DMS153 treated with DMSO at 0.1 percent for 48 hours (cell line): ENCODE data around the gene NUDT7.

ENCODE experiments used
- DNase-seq: peaks from one replicate; lab custom pipeline; 2025; ENCODE audit not compliant: unreplicated experiment; lab: John Stamatoyannopoulos, UW

Gene NUDT7

DNA sequence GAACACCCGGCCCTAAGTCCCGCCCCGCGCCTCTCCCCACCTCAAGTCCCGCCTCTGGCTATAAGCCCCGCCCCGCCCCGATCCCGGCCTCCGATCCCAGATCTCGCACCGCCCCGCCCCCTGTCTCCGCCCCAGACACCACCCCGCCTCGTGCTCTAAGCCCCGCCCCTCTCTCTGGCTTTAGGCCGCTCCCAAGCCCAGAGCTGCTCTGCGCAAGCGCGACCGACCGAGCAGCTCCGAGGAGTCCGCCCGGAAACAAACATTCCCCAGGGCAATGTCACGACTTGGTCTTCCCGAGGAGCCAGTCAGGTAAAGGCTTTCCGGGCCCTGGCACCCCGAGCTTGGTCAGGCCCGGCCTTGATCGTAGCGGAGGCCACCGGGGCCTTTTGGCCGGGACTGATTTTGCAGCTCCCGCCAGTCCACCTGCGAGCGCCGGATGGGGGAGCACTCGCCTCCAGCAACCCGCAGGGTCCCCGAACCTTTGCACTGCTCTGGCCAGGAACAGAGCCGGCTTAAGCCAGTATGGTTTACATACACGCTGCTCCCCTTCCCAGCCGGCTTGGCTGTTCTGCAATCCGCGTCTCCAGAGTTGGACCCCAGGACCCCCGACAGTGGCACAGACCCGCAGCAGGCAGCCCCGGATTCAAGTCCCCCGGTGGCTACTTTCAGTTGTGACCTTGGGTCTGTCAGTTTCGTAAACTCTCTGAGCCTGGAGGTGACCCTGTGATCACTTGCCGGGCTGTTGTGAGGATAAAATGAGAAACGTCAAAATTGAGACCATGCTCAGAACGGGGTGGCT is at the start of gene NUDT7:
Gene NUDT7 (plus strand): TSS at position 206 of the 799 bp plus-strand sequence. CDS start 69 bp downstream, at position 275.
- DNase-seq: peak; percentile 92

DNA sequence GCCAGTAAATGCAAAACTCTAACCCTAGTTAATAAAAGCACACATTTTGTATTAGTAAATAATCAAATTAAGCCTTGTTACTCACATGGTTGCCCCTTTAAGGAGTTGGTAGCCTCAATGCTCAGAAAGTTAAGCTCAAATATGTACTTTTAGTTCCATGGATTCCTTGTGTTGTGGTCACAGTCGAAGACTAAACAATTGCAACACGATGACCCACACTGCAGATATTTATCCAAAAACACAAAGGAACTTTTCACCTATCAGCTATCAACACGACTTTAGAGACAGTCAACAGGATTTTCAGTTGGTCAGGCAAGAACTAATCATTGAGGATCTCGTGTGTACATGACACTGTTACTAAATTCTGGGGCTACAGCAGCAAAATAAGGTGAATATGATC is 47.4 kb upstream of the NUDT7 start:
- no peak for DNase-seq

DNA sequence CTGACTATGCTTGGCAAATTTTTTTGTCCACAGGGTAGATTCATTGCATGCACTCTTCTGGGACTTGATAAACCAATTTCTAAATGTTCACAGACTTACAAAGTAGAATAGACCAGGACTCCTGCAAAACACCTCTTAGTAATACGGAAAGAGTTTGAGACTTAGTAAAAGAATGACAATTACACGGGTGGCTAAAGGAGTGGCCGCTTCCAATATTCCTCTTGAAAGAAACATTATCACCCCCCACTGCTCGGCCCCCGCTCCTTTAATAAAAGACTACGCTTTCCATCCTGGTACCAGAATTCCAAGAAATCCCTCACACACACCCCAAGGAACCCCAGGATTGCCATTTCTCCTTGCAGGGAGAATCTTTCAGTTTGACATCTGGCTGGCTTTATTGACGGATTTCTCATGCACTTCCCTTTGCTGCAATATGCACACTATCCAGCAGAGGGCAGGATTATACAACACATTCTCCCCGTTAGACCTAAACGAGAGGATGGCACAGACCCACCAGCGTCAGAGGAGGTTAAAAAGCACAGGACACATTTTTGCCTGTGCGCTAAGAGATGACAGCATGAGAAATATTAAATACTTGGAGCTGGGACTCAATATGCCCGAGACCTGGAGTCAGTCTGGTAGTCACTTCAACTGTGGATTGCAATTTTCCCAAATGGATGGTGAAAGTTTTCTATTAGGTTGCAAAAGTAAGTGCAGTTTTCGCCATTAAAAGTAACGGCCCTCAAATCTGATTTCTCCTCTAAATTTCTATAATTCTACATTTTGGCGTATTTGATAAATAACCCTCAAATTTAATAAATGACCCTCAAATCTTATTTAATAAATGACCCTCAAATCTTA is 46.6 kb upstream of the NUDT7 start:
- peak; percentile 31 for DNase-seq

DNA sequence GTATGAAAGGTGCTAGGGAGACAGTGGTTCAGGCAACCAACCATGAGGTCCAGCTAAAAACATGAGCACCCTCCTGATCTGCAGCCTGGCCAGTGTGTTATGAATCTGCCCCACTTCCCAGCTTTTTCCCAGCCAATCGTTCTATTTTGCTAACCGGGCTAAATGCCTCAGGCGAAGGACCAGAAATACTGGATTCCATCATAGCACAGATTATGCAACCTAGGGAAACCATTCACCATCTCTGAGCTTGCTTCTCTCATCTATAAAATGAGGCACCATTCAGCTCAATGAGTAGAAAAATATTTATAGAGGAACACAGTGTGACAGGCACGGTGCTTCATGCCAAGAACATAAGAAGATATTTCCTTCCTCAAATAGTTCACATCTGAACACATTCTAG is 45.2 kb upstream of the NUDT7 start:
- DNase-seq: no peak

DNA sequence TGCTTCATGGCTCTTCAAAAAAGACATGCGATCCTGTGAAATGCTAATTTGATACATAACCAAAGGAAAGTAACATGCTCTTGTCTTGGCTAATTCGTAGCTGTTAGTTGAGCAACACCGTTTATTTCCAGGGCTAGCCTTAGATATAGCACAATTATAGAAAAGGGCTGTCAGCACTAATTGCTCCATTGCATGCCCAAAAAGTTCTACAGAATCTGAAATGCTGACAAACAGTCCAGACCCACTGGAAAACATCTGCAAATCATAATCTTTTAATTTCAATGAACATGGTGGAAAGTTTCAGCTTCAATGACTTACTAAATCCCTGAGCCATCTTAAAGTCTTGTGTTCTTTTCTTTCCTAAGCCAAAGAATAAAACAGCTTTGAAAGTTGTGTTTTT is 42.9 kb upstream of the NUDT7 start:
- no peak for DNase-seq

DNA sequence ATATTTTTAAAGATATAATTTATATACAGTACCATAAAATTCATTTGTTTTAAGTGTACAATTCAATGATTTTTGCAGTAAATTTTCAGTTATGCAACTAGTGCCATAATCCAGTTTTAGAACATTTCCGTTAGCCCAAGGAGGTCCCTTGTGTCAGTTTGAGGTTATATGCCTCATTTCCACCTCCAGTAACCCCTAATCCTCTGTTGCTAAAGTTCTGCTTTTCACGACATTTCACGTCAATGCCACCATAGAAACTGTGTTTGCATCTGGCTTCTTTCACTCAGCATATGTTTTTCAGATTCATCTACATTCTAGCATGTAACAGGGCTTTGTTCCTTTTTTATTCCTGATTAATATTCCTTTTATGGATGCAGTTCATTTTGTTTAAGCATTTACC is 42.4 kb upstream of the NUDT7 start:
- no peak for DNase-seq

DNA sequence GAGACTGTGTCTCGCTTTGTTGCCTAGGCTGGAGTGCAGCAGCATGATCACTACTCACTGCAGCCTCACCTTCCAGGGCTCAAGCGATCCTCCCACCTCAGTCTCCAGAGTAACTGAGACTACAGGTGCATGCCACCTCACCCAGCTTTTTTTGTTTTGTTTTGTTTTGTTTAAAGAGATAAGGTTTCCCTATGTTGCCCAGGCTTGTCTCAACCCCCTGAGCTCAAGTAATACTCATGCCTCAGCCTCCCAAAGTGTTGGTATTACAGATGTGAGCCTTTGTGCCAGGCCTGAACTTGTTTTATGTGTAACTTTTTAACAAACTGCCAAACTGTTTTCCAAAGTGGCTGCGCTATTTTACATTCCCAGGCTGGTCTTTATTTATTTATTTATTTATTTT is 41.8 kb upstream of the NUDT7 start:
- DNase-seq: no peak

DNA sequence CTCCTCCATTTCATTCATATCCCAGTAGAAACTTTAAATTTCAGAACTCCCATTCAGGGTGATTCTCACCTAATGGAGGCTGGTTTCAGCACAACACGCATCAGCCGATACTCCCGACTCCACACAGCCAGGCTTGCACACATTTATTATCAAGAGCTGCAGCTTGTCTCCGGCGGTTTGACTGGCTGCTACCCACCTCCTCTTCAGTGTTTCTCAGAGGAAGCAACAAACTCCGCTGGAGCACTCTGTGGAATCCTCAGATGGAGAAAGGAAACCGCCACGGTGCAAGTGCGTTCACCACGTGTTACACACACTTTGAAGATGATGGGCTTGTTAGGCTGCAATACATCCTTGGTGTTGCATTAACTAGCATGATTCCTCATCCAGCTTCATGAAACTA is 39.7 kb upstream of the NUDT7 start:
- DNase-seq: no peak

DNA sequence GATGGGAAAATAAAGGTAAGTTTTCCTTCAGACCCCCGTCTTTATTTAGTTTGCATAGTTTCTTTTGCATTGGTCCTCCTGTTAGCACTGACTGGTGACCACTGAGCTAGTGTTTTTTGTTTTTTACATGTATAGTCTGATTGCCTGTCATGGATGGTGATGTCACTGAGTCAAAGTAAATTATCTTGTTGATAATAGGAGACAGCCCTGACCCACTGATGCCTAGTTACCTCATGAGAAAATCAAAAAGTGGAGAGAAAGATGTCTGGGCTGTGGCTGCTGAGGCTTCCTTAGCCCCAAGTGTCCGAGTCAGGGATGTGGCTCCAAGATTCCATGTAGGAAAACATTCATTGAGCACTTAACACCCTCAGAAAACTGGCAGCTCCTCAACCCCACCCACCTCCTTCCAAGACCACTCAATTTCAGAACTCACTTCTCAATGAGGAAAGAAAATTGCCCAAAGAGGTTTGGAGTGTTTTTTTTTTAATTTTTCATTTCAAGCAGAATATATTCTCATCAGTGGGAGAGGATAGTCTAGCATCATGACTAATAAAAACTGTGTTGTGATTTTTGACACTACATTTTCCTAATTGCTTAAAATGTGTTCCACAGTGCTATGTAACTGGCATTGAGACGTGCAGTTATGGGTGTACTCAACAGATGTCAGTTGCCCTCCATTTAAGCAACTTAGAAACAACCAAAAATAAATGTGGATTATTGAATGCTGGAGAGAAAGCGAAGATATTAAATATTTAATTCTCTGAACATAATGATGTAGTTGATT is 38.7 kb upstream of the NUDT7 start:
- DNase-seq: no peak

DNA sequence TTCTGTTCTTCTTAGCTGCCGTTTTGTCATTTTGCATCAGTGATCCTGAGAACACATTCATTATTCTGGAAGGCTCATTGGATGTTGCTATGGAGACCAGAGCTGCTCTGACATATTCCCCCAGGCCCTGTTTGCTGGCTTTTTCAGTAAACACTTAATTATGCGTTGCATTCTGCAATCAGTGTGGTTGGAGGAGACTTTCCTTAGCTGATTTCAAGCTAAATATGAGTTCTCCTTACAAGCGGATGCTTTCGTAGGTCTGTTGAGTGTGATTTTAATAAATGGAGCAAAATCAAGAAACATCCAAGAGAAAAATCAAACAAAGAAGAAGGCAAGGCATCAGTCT is 38.2 kb upstream of the NUDT7 start:
- no peak for DNase-seq

DNA sequence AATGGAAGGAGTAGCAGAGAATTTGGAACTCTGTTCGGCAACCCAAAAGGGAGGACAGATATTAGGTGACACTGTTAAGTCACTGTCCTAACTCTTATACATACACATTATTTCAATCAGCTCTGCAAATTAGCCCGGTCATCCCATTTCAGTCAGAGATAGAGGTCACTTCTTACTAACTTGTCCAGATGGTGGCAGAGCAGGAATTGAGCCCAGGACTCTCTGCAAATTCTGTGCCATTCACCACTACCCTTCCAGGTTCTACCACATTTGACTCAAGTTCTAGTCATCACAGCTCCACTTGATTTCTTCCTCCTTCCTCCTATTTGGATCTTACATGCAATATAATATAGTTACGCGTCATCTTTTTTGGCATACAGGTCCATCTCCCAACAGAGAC is 35.9 kb upstream of the NUDT7 start:
- no peak for DNase-seq

DNA sequence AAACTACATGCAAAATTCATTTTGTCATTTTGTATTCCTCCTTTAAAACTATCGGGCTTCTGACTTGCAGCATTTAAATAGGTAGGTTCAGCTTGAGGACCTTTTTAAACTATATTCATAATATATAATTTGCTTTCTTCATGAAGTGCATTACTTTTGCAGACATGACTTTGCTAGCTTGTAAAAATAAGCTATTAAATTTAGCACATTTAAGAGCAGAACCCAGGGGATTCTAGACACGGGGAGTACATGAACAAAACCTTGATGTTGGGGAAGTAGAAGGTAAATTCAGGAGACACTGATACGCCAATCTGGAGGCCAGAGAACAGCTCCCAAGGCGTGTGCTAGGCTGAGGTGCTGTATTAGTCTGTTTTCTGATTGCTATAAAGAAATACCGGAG is 32.3 kb upstream of the NUDT7 start:
- DNase-seq: no peak

DNA sequence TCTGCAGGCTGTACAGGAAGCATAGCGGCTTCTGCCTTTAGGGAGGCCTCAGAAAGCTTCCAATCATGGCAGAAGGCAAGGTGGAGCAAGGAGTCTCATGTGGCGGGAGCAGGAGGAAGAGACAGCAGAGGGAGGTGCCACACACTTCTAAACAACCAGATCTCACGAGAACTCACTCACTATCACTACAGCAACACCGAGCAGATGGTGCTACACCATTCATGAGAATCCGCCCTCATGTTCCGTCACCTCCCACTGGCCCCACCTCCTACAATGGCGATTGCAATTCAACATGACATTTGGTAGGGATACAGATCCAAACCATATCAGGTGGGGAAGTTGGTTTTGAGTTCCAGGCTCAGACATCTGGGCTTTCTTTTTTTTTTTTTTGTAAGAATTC is 31.9 kb upstream of the NUDT7 start:
- DNase-seq: no peak

DNA sequence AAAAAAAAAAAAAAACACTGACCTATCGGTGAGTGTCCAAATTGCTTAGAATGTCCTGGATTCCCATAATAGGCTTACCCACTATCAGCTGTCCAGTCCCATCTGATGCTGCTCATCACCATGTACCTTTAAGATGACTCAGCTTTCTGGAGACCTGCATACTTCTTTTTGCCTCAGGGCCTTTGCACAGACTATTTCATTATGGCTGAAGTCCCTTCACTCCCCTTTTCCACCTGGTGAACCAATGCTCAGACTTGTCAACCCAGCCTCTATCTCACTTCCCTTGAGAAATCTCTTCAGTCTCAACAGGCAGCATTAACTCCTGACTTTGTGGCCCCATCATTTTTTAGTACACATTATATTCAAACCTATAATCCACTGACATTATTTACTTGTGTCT is 29.7 kb upstream of the NUDT7 start:
- no peak for DNase-seq

DNA sequence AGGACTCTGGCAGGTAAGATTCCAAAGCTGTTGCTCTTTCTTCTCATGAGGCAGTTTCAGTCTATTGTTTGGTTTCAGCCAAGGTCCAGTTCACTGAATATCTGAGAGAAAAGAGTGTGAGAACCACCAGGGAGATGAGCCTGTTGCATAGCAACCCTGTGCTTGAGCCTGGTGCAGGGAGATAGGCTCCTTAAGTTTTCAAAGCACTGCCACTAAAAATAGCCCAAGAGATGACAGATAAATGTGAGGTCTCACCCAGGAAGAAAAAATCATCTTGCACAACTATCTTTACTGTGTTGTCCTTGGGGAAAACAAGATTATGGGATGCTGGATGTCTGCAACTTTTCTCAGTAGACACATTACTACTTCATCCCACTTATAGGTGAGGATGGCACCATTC is 26.2 kb upstream of the NUDT7 start:
- DNase-seq: no peak

DNA sequence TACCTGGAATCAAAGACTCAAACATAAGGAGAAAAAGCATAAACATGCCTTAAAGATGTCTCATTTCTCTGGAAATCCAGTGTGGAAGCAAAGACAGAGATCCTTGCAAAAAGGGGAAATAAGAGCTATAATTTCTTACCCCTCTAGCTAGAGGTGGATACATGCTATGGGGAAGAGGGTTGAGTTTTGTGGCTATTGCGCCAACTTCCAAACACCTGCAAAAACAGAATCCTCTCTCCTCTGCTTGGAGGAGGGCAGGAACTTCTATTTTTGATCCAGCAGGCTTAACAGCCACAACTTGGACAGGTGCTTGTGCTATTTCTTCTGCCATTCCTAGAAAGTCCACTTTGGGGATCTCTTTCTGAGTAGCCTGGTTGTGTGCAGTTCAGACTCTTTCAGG is 21.5 kb upstream of the NUDT7 start:
- no peak for DNase-seq

DNA sequence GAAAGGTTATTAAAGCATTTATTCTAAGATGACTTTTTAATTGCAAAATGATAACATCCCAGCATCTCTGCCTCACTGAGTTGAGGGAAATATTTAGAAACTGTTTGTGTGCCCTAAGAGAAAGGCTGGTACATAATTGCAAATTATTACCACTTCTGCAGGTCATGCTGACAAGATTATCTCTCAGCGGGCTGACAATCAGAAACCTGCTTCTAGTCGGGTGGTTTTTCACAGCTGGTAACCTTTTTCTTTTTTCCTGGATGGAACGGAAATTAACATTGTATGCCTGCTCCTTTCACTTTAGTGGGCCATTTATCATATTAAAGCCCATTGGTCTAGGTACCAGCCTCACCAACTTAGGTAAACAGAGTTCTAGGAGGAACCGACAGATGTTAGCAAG is 17.0 kb upstream of the NUDT7 start:
- DNase-seq: no peak

DNA sequence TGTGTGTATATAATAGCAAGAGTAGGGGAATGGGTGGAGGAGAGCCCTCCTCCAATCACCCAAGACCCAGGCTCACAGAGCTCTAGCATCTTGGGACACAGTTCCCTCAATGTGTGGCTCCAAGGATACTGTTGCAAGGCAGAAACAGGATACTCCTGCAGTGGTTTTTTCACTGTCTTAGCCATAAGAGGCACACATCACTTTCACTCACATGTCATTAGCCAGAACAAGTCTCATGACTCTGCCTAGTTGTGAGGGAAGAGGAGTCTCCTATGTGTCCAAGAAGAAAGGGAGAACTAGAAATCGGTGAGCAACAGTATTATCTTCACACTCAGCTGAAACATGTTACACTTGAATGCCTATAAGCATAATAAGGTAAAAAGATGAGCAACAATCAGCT is 11.1 kb upstream of the NUDT7 start:
- DNase-seq: no peak

DNA sequence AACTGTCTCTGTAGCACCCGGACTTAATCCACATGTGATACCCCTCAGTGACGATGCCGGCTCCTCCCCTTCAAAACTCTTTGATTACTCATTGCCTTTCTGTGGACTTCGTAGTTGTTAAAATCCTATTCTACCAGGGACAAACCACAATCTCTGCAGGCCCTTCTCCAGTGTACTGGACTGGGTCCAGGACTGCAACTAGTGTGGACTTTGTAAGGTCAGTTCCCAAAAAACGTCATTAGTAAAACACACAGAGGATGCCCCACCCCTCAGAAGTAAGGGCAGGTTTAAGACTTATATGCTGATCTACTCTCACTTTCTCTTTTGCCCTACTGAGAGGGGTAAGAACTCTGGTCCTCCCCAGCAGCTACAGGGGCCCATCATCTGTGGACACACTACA is 10.5 kb upstream of the NUDT7 start:
- DNase-seq: no peak

DNA sequence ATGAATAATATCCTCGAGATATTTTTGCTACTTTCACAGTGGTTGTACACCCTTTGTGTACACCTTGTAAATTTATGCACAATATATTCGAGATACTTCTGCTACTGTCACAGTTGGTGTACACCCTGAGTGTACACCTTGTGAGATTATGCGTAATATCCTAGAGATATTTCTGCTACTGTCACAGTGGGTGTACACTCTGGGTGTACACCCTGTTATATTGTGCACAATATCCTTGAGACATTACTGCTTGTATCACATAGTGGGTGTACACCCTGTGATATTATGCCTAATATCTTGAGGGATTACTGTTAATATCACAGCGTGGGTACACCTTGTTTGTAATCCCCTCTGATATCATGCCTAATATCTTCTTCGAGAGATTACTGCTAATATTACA is 7.2 kb upstream of the NUDT7 start:
- DNase-seq: no peak

DNA sequence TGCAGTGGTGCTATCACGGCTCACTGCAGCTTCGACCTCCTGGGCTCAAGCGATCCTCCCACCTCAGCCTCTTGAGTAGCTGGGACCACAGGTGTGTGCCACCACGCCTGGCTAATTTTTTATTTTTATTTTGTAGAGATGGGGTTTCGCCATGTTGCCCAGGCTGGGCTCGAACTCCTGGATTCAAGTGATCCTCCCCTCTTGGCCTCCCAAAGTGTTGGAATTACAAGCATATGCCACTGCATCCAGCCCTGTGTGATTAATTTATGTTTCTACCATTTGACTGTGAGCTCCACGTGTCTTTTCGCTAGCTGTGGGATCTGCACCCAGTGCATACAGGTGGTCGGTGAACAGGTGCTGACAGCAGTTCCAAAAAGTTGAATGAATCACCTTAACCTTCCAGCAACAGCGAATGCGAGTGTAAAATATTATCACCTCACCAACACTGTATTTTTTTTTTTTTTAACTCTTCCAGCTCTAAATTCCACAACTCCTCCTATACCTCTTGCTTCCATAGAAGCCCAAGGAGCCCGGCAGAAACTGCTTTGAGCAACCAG is 484 bp upstream of the NUDT7 start:
- DNase-seq: no peak
